HG03064 (cell line): ENCODE results near the gene BRPF3.
"Not testable (repeated sequence)": the region's sequence is repeated elsewhere in the genome, so short reads cannot be mapped to it uniquely, and the experiment has no call there.

ENCODE experiments used
- ATAC-seq: cut with Tn5 transposase; IDR thresholded peaks from one replicate; pipeline ENCODE4 v1.9.1; 2021; ENCODE audit warnings: low read depth; ENCODE audit not compliant: unreplicated experiment

Gene BRPF3

DNA sequence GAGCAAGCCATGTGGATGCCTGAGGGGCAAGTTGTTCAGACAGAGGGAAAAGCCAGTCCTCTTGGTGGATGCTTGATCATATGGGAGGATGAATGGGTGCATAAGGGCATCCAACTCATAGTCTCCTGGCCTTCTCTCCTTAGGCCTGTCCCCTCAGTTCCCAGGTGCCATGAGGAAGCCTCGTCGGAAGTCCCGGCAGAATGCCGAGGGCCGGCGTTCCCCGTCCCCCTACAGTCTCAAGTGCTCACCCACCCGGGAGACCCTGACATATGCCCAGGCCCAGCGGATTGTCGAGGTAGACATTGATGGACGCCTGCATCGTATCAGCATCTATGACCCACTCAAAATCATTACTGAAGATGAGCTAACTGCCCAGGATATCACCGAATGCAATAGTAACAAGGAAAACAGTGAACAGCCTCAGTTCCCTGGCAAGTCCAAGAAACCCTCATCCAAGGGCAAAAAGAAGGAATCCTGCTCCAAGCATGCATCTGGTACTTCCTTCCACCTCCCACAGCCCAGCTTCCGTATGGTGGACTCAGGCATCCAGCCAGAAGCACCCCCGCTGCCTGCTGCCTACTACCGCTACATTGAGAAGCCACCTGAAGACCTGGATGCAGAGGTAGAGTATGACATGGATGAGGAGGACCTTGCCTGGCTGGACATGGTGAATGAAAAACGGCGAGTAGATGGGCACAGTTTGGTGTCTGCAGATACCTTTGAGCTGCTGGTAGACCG is 3.8 kb downstream of the BRPF3 start:
- no peak for ATAC-seq

- ATAC-seq: no peak
Observed at GRCh38 chr6:36200998-36201596, 4.6 kb downstream of the BRPF3 start.

DNA sequence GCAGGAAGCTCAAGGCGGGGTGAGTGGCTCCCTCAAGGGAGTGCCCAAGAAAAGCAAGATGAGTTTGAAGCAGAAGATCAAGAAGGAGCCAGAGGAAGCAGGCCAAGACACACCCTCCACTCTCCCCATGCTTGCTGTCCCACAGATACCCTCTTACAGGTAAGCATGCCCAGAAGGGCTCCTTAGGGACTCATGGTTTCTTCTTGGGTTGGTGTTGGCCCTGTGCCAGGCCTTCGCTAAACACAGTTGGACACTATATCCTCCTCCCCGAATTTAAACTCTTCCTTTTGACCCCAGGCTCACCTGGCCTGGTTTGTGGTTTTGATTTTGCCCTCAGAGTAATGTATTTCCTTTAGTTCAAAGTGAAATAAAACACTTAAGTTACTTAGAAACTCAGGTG is 5.1 kb downstream of the BRPF3 start:
- ATAC-seq: no peak

GRCh38 chr6:36202101-36202500 is 5.6 kb downstream of the BRPF3 start:
- no peak for ATAC-seq

DNA sequence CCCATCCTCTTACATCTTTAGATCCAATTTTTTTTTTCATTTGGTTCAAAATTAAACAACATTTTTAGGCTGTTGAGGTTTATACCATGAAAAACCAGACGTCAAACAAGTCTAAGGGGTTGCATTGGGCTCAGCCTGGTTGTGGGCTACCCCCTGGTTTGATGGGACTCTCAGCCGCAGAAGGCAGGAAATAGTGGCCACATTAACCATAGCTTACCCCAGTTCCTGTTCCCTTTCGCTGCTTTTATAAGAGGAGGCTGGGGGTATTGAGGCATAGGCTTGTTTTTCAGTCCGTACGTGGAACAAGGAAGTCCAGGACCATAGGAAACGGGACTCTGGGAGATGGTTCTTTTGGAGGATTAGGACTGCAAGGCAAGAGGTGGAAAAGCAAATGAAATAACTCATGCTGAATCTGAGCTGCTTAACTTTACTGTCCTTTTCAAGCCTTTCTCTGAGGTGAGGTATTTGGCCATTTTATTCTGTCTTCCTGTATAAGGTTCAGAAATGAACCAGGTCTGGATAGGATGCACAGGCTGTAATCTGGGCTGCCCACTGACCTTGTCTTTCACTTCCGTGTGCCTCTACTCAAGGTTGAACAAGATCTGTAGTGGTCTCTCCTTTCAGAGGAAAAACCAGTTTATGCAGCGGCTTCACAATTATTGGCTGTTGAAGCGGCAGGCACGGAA is 7.7 kb downstream of the BRPF3 start:
- no peak for ATAC-seq

GRCh38 chr6:36207155-36207554 is 10.6 kb downstream of the BRPF3 start:
- no peak for ATAC-seq

- ATAC-seq: no peak
Observed at GRCh38 chr6:36209606-36210005, 13.1 kb downstream of the BRPF3 start.

GRCh38 chr6:36210182-36210581 is 13.6 kb downstream of the BRPF3 start:
- ATAC-seq: no peak

DNA sequence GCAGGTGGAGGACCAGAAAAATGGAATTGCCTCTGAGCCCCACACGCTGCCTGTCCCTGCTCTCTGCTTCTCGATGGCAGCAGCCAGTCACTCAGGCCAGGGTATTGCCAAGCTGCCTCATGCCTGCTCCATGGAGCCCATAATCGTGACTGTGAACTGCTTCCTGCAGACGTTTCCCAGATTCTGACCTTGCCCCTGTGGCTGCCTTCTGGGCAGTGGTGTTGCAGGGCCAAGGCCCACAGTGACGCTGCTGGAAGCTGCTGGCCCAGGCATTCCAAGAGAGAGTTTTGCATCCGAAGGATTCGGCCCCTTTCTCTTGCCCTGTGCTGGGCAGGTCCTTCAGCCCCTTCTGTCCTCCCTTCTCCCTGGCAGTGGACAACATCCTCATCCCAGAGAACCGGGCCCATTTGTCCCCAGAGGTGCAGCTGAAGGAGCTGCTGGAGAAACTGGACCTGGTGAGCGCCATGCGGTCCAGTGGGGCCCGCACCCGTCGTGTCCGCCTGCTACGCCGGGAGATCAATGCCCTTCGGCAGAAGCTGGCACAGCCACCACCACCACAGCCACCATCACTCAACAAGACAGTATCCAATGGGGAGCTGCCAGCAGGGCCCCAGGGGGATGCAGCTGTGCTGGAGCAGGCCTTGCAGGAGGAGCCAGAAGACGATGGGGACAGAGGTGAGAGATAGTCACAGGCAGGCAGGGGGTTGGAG is 14.5 kb downstream of the BRPF3 start:
- ATAC-seq: no peak

- no peak for ATAC-seq
Observed at GRCh38 chr6:36216559-36216958, 20.0 kb downstream of the BRPF3 start.

DNA sequence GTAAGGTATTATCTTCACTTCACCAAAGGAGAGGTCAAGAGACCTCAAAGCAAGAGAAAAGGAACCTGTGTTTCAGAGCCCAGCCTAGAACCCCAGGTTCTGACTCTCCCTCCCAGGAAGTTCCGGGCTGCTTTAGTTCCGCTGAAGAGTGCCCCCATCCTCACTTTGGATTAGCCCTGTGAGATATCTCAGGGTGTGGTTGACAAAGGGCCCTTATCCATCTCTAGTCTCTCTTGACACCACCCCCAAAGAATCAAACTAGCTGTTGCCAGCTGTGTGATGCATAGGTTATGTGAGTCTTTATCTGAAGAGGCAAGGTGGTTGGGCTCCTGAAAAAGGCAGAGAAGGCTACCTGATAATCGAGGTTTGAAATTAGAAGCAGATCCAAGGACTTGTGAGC is 20.6 kb downstream of the BRPF3 start:
- no peak for ATAC-seq

DNA sequence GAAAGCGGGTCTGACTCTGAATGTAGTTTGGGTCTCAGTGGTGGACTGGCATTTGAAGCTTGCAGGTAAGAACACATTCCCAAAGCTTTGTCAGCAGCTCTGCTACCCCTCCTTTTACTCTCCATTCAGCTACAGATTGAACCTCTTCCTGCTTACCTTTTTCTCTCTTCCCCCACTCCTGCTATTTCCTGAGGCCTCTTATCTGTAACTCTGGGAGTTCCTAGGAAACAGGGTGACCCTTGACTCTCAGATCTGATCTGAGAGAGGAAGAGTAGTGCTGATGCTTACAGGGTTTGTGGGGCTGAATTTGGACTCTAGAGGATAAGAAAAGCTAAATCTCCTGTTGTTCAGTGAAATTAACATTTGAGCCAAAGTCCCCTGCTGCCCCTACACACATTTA is 21.4 kb downstream of the BRPF3 start:
- no peak for ATAC-seq

- ATAC-seq: not testable (repeated sequence)
Observed at GRCh38 chr6:36218516-36218915, 22.0 kb downstream of the BRPF3 start.

GRCh38 chr6:36219081-36219480 is 22.5 kb downstream of the BRPF3 start:
- ATAC-seq: no peak

GRCh38 chr6:36220226-36220625 is 23.7 kb downstream of the BRPF3 start:
- ATAC-seq: no peak

- ATAC-seq: no peak
Observed at GRCh38 chr6:36221674-36222073, 25.1 kb downstream of the BRPF3 start.

DNA sequence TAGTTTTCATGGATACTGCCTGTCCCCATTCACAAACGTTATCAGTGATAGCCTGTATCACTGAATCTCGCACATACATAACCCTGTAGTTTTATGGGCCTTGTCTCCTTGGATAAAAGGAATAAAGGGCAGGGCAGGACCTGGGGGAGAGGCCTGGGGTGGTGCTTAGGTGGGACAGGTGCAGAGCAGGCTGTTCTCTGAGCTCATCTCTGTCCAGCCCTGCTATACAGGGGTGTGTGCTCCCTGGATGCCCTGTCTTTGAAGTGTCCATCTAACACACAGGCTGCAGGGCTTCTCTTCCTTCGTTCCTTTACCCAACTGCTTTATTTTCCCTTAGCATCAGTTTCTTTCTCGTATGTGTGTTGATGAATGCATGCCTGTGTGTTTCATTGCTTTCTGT is 26.4 kb downstream of the BRPF3 start:
- no peak for ATAC-seq

DNA sequence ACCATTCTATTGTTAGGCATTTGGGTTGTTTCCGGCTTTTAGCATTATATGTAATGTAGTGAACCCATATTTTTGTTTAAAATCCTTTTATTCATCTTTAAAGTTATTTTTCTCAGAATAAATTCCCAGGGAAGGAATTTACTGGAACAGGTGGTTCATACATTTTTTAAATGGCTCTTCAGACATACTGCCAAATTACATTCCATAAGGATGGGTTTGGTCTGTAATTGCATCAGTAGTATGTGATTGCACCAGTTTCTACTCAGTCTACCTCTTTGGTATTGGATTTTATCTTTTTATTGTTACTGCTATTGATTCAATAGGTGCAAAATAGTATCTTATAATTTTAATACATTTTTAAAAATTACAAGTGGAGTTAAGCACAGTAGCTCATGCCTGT is 27.2 kb downstream of the BRPF3 start:
- no peak for ATAC-seq

GRCh38 chr6:36224918-36225461 is 28.4 kb downstream of the BRPF3 start:
- ATAC-seq: no peak

DNA sequence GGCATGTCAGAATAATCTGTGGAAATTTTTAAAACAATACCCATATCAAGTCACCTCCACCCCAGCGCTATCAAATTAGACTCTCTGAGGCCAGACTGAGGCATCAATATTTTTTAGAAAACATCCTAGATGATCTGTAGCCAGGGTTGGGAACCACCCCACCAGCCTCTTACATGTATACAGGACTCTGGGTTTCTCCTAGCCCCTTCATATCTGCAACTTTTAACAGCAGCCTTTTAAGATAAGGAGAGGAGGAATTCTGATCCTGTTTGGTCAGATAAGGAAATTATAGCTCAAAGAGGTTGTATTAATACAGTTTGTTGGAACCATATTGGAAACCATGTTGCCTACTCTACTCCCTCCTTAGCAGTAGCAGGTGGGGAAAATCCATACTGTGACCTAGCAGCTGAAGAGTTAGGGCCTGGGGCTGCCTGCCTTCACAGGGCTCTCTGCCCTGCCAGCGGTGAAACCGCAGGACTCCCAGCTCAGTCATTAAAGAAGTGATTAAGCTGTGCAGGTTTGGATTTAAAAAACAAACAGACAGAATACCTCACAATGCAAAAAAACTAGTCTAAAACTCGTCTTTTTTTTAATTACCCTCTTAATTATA is 30.0 kb downstream of the BRPF3 start:
- no peak for ATAC-seq
